ENCODE data around the gene NUDT16. TPM values are rescaled to one million over a fixed set of nuclear protein-coding genes. Genes with fewer than 3 reads are reported as not detected.

Gene NUDT16
- total RNA-seq, 1 experiment from 2014 or later, result 19.4 TPM

- Histone ChIP-seq H3K27ac (no peak overlapping the region), H4K20me1 (ENCODE audit: insufficient read depth) (no peaks in the 10 kb centered on the region), H3F3A (ENCODE audit: insufficient read depth, low read depth) (no peaks in the 10 kb centered on the region), H3K27me3 (ENCODE audit: insufficient read depth, low read depth) (no peaks in the 10 kb centered on the region), H3K4me2 (no peak overlapping the region), H2AFZ (no peak overlapping the region), H3K4me1 (replicated peaks; ENCODE audit: insufficient read depth) (no peaks in the 10 kb centered on the region), H3K9me2 (ENCODE audit: insufficient read depth) (no peaks in the 10 kb centered on the region), H3K79me2 (ENCODE audit: low read depth) (no peaks in the 10 kb centered on the region), H3K9me3 (ENCODE audit: insufficient read depth, low read depth) (no peaks in the 10 kb centered on the region), H3K4me3 (no peak overlapping the region), H3K36me3 (ENCODE audit: low read depth) (no peaks in the 10 kb centered on the region)
- intact Hi-C loops (cut with micrococcal nuclease; ENCODE audit: unreplicated experiment), result no loop called here
- TF ChIP-seq EZH2 (IDR thresholded peaks at IDR 0.05; ENCODE audit: low read depth) (no peak), CTCF (conservative IDR thresholded peaks at IDR 0.05) (no peak)
- no TSS peak for BruUV-seq (replicated peaks)
- POLR2A ChIA-PET (ENCODE audit: unreplicated experiment), result no interaction called here
- no peak for DNase-seq
- CTCF ChIA-PET, result no interaction called here
These were observed 39.7 kb downstream of the NUDT16 start for GRCh38 chr3:131421301-131421700.

GRCh38 chr3:131421957-131422498, 40.5 kb downstream of the NUDT16 start:
- H3K4me1 ChIP-seq (replicated peaks; ENCODE audit: insufficient read depth), result no peaks in the 10 kb centered on the region
- no peaks in the 10 kb centered on the region for H3K9me2 ChIP-seq (ENCODE audit: insufficient read depth)
- no peaks in the 10 kb centered on the region for H3F3A ChIP-seq (ENCODE audit: insufficient read depth, low read depth)
- no peaks in the 10 kb centered on the region for H3K27me3 ChIP-seq (ENCODE audit: insufficient read depth, low read depth)
- no peaks in the 10 kb centered on the region for H4K20me1 ChIP-seq (ENCODE audit: insufficient read depth)
- no peaks in the 10 kb centered on the region for H3K79me2 ChIP-seq (ENCODE audit: low read depth)
- TF ChIP-seq EZH2 (IDR thresholded peaks at IDR 0.05; ENCODE audit: low read depth) (no peak), CTCF (conservative IDR thresholded peaks at IDR 0.05) (no peak)
- no peak overlapping the region for H3K4me2 ChIP-seq
- H3K27ac ChIP-seq, result no peak overlapping the region
- H3K36me3 ChIP-seq (ENCODE audit: low read depth), result no peaks in the 10 kb centered on the region
- BruUV-seq (replicated peaks), result no TSS peak
- no peak overlapping the region for H2AFZ ChIP-seq
- ChIA-PET POLR2A (ENCODE audit: unreplicated experiment) (no interaction called here), CTCF (no interaction called here)
- no peak overlapping the region for H3K4me3 ChIP-seq
- no peaks in the 10 kb centered on the region for H3K9me3 ChIP-seq (ENCODE audit: insufficient read depth, low read depth)
- no peak for DNase-seq
- intact Hi-C loops (cut with micrococcal nuclease; ENCODE audit: unreplicated experiment), result no loop called here

DNA sequence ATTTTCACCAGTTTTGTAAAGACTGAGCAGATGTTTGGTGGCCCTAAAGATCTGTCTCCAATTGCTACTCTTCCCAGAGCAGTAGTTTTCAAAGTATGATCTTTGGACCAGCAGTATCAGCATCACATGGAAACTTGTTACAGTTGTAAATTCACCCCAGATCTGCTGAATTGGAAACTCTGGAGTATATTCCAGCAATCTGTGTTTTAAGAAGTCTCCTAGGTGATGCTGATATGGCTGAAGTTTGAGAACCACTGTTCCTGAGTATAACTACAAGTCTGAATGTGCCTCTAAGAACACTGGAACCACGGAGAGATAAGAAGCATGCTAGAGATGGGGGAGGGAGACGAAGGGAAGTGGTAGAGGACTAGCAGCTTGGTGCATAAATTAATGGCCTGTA, 45.7 kb downstream of the NUDT16 start:
- H3K79me2 ChIP-seq (ENCODE audit: low read depth), result no peaks in the 10 kb centered on the region
- H3K27ac ChIP-seq, result no peak overlapping the region
- H3K27me3 ChIP-seq (ENCODE audit: insufficient read depth, low read depth), result no peaks in the 10 kb centered on the region
- intact Hi-C loops (cut with micrococcal nuclease; ENCODE audit: unreplicated experiment), result no loop called here
- TF ChIP-seq EZH2 (IDR thresholded peaks at IDR 0.05; ENCODE audit: low read depth) (no peak), CTCF (conservative IDR thresholded peaks at IDR 0.05) (no peak)
- H4K20me1 ChIP-seq (ENCODE audit: insufficient read depth), result no peaks in the 10 kb centered on the region
- H2AFZ ChIP-seq, result no peak overlapping the region
- H3F3A ChIP-seq (ENCODE audit: insufficient read depth, low read depth), result no peaks in the 10 kb centered on the region
- no peak for DNase-seq
- ChIA-PET CTCF (no interaction called here), POLR2A (ENCODE audit: unreplicated experiment) (no interaction called here)
- BruUV-seq (replicated peaks), result no TSS peak
- H3K4me2 ChIP-seq, result no peak overlapping the region
- no peaks in the 10 kb centered on the region for H3K9me3 ChIP-seq (ENCODE audit: insufficient read depth, low read depth)
- no peaks in the 10 kb centered on the region for H3K4me1 ChIP-seq (replicated peaks; ENCODE audit: insufficient read depth)
- H3K36me3 ChIP-seq (ENCODE audit: low read depth), result no peaks in the 10 kb centered on the region
- H3K9me2 ChIP-seq (ENCODE audit: insufficient read depth), result no peaks in the 10 kb centered on the region
- no peak overlapping the region for H3K4me3 ChIP-seq

All from PC-9 (cell line).